GM13976 (cell line): ENCODE measurements around the gene SEH1L.
A peak's percentile ranks its signal among the peaks of the same experiment; 100 is the strongest.
"Not testable (repeated sequence)": the region's sequence is repeated elsewhere in the genome, so short reads cannot be mapped to it uniquely, and the experiment has no call there.

ENCODE experiments used
- DNase-seq: peaks from one replicate; pipeline ENCODE4 v3.0.0; 2012; ENCODE audit warnings: low spot score
- in situ Hi-C: fragments of 300-500 bp; cut with MboI; formaldehyde crosslinking; loops from one replicate; pipeline ENCODE4 v1.12.0; 2022; ENCODE audit warnings: low sequenced_read_pairs, mixed read lengths, inconsistent platforms; ENCODE audit not compliant: unreplicated experiment
- TF ChIP-seq, protein P1 (sequence below): IDR thresholded peaks from 2 replicates; pipeline ENCODE4 v1.5.1; 2012; ENCODE audit warnings: borderline replicate concordance, mild to moderate bottlenecking; ENCODE audit not compliant: insufficient read depth; ENCODE audit errors: extremely low read depth, missing control alignments, control extremely low read depth

The SEH1L gene

DNA sequence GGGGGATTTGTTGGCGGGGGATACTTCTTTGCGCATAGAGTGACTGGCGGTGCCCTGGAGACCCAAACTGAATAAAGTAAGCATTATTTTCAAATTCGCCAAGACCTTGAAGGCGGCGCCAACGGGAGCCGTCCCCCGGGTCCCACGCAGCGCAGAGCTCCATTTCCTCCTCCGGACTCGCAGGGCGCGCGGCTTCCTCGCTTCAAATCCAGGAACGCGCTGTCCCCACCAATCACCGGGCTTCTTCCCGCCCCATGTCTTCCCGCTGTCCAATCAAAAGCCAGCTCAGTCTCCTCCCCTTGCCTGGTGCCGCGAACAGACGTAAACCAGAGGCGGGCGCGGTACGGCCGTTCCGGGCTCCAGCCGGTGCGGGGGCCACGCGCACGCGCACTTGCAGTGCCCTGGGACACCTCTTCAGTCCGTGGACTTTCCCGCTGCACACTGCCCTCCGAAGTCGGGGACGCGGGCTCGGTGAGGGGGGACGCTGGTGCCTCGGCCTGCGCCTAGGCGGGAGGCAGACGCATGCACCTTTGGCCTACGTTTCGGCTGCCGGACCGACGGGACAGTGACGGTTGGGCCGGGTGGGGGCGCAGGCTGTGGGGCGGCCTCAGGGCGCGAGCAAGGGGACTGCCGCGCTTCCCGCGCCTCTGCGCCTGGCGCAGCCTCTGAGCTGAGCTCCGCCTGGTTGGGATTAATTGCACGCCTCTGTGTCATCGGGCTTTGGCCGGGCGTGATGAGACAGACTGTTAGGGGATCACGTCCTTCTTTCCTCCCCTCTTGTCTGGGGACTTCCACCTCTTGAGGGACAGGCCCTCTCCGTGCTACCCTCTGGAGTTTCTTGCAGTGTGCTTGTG lies 43.4 kb downstream of the SEH1L start, which contains the start of gene CEP192:
Gene CEP192 (plus strand): TSS at position 396 of the 854 bp plus-strand sequence. CDS start 8,063 bp downstream, outside the sequence.
- TF ChIP-seq, protein P1, sequence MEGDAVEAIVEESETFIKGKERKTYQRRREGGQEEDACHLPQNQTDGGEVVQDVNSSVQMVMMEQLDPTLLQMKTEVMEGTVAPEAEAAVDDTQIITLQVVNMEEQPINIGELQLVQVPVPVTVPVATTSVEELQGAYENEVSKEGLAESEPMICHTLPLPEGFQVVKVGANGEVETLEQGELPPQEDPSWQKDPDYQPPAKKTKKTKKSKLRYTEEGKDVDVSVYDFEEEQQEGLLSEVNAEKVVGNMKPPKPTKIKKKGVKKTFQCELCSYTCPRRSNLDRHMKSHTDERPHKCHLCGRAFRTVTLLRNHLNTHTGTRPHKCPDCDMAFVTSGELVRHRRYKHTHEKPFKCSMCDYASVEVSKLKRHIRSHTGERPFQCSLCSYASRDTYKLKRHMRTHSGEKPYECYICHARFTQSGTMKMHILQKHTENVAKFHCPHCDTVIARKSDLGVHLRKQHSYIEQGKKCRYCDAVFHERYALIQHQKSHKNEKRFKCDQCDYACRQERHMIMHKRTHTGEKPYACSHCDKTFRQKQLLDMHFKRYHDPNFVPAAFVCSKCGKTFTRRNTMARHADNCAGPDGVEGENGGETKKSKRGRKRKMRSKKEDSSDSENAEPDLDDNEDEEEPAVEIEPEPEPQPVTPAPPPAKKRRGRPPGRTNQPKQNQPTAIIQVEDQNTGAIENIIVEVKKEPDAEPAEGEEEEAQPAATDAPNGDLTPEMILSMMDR = peak; percentile 14
- in situ Hi-C loops = loop anchor here (25.0 kb wide), 1 partner anchor 571 kb away; no protein-coding TSS in a partner anchor
- peak; percentile 97 for DNase-seq

DNA sequence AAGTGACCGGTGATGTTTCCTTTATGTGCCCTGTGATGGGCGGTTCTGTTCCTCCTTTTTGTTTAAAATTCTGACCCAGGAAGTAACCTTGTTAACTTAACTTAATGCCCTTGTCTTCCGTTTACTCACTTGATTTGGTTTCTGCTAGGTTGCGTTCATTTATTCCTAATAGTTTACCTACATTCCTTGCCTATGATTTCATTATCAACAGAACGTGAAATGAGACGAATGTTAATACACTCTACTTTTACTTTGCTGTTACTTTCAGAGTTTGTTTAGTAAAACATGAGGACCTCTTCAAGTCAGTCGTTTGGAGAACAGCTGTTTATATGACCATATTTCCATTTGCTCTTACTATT lies 44.0 kb downstream of the SEH1L start:
- no peak for DNase-seq

DNA sequence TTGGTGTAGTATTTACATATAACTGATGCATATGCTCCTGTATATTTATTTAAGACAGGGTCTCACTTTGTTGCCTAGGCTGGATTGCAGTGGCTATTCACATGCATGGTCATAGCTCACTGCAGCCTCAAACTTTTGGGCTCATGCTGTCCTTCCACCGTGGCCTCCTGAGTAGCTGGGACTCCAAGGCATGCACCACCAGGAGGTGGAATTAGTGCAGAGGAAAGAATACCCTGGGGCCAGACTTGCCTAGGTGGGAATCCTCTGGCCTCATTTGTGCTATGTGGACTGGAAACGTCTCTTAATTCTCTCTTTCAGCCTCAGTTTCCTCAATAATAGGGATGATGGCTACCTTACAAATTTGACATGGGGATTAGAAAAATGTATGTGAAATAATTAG lies 45.6 kb downstream of the SEH1L start:
- TF ChIP-seq, protein P1 = no peak
- in situ Hi-C loops = loop anchor here (25.0 kb wide), 1 partner anchor 569 kb away; no protein-coding TSS in a partner anchor
- no peak for DNase-seq

More for the DNA sequence above, 44.0 kb downstream of the SEH1L start:
- in situ Hi-C loops = loop anchor here (25.0 kb wide), 1 partner anchor 571 kb away; no protein-coding TSS in a partner anchor
- TF ChIP-seq, protein P1 = no peak

DNA sequence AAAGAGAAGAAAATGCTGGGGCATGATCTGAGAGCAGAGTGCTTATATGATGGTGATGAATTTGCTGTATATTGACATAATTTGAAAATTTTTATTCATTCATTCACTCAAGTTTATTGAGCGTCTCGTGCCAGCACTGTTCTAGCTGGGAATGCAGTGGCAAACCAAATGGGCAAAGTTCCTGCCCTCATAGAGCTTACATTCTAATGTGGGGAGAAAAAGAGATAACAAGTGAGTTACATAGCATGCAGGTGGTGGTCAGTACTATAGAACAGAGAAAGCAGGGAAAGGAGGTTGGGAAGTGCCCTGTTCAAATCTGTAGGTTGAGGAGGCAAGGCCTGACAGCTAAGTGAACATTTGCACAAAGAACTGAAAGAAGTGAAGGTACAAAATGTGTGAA lies 47.6 kb downstream of the SEH1L start:
- DNase-seq = no peak
- in situ Hi-C loops = loop anchor here (25.0 kb wide), 1 partner anchor 567 kb away; no protein-coding TSS in a partner anchor
- TF ChIP-seq, protein P1 = no peak

DNA sequence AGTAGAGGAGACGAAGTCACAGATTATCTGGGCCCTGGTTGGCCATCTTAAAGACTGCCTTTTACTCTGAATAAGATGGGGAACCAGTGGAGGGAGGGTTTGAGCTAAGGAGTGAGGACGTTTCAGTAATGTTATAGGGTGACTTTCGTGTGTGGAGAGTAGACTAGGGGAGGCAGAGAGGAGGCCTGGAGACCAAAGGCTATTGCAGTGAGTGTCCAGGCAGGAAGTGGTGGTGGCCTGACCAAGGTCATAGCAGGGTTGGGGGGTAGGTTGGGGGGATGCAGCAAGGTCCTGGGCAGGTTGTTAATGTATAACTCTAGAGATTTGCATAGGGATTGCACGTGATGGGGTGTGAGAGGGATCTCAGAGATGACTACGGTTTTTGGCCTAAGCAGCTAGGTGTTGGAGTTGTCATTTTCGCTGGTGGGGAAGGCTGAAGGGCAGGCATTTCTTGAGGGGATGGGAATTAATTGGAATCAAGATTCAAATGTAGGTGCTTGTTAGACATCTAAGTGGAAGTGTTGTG lies 48.2 kb downstream of the SEH1L start:
- in situ Hi-C loops = loop anchor here (25.0 kb wide), 1 partner anchor 566 kb away; no protein-coding TSS in a partner anchor
- DNase-seq = peak; percentile 40
- TF ChIP-seq, protein P1 = no peak

DNA sequence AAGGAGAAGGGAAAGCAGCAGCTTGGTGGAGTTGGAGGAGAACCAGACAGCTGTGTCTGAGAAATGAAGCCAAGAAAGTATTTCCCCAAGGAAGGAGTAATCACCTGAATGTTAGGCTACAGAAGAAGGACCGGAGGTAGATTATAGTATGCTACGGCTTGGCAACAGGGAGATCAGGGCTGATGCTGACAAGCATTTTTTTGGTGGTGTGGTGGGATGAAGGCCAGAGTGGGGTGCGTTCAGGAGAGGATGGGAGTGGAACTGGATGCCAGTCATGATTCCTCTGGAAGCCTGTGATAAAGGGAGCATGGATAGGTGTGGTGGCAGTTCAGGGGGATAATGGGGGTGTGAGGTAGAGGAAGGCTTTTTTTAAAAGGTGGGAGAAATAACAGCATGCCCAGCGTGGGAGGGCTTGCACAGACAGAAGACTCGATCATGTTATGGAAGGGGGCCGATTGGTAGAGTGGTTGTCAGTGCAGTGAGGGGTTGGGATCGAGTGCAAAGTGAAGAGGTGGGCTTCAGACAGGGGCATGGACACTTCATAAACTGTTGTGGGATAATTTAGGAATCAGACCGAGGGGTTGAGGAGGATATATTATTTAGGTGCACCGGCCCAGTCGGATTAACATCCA lies 49.0 kb downstream of the SEH1L start:
- DNase-seq = no peak
- in situ Hi-C loops = loop anchor here (25.0 kb wide), 1 partner anchor 566 kb away; no protein-coding TSS in a partner anchor
- TF ChIP-seq, protein P1 = no peak

DNA sequence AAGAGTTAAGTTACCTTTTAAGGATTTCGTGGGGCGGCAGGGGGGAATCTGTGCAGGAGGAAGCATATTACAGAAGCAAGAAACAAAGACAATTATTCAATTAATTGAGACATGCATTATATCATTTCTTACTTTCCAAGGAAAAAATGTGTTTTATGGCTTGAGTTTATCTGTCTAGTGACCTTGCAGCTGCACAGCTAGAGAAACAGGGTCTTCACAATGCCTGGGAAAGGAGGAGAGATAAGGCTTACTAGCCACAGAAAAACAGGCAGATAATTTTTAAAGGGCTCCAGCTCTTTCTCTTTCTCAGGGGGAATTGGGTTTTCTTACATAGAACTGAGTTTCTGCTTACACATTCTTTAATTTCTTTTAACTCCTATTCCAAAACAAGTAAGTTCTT lies 49.5 kb downstream of the SEH1L start:
- not testable (repeated sequence) for DNase-seq
- in situ Hi-C loops = loop anchor here (25.0 kb wide), 1 partner anchor 565 kb away; no protein-coding TSS in a partner anchor
